ENCODE results near the gene SERTM1.

- TF ChIP-seq, protein P1, sequence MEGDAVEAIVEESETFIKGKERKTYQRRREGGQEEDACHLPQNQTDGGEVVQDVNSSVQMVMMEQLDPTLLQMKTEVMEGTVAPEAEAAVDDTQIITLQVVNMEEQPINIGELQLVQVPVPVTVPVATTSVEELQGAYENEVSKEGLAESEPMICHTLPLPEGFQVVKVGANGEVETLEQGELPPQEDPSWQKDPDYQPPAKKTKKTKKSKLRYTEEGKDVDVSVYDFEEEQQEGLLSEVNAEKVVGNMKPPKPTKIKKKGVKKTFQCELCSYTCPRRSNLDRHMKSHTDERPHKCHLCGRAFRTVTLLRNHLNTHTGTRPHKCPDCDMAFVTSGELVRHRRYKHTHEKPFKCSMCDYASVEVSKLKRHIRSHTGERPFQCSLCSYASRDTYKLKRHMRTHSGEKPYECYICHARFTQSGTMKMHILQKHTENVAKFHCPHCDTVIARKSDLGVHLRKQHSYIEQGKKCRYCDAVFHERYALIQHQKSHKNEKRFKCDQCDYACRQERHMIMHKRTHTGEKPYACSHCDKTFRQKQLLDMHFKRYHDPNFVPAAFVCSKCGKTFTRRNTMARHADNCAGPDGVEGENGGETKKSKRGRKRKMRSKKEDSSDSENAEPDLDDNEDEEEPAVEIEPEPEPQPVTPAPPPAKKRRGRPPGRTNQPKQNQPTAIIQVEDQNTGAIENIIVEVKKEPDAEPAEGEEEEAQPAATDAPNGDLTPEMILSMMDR (IDR thresholded peaks at IDR 0.05) = no peak
- TF ChIP-seq EP300 (IDR thresholded peaks at IDR 0.05) (no peak), CHD4 (IDR thresholded peaks at IDR 0.05; ENCODE audit: borderline replicate concordance) (no peak), ZFP36 (IDR thresholded peaks at IDR 0.05; ENCODE audit: borderline replicate concordance, partially characterized antibody) (no peak), EHMT2 (IDR thresholded peaks at IDR 0.05; ENCODE audit: low read depth) (no peak), REST (IDR thresholded peaks at IDR 0.05) (no peak), MAZ (IDR thresholded peaks at IDR 0.05; ENCODE audit: borderline replicate concordance, low read depth, low read length) (no peak), ELK1 (IDR thresholded peaks at IDR 0.05; ENCODE audit: low read depth, low read length) (no peak), RFX5 (IDR thresholded peaks at IDR 0.05) (no peak), CEBPB (IDR thresholded peaks at IDR 0.05) (no peak)
- TF ChIP-seq, protein P2, sequence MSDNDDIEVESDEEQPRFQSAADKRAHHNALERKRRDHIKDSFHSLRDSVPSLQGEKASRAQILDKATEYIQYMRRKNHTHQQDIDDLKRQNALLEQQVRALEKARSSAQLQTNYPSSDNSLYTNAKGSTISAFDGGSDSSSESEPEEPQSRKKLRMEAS (IDR thresholded peaks at IDR 0.05) = no peak
These were observed 42.0 kb downstream of the SERTM1 start for GRCh38 chr13:36715841-36716240.
